Fibroblast of lung (primary cell): ENCODE measurements around the gene CCL18. TPM values are rescaled to one million over a fixed set of nuclear protein-coding genes. Genes with fewer than 3 reads are reported as not detected.
"Not testable (repeated sequence)": the region's sequence is repeated elsewhere in the genome, so short reads cannot be mapped to it uniquely, and the experiment has no call there.

Experiments used
- DNase-seq, 2 donors: peaks; one replicate each; pipeline versions ENCODE4 v3.0.0 to v3.0.0-alpha.2; 2010; ENCODE audit warnings: low read depth in 2 of 2
- H2AFZ ChIP-seq: 2 replicates; pipeline ENCODE4 v1.5.1; 2012; ENCODE audit warnings: low read length, control low read depth, inconsistent platforms
- H3K27ac ChIP-seq: 2 replicates; pipeline ENCODE4 v1.5.1; 2011; ENCODE audit warnings: low read length, control low read depth; ENCODE audit not compliant: insufficient read depth
- H3K27me3 ChIP-seq: 2 replicates; pipeline ENCODE4 v1.5.1; 2011; ENCODE audit warnings: mild to moderate bottlenecking, low read length; ENCODE audit not compliant: control insufficient read depth, insufficient read depth
- H3K36me3 ChIP-seq: 2 replicates; pipeline ENCODE4 v1.5.1; 2011; ENCODE audit warnings: low read length; ENCODE audit not compliant: control insufficient read depth, insufficient read depth
- H3K4me1 ChIP-seq: 2 replicates; pipeline ENCODE4 v1.5.1; 2011; ENCODE audit warnings: low read length; ENCODE audit not compliant: control insufficient read depth, insufficient read depth; ENCODE audit errors: extremely low read depth
- H3K4me2 ChIP-seq: 2 replicates; pipeline ENCODE4 v1.5.1; 2011; ENCODE audit warnings: low read length, control low read depth; ENCODE audit not compliant: insufficient read depth; ENCODE audit errors: extremely low read depth
- H3K4me3 ChIP-seq, 4 experiments: fragments of 200-600 bp in 1 of 4; sonication (generic) in 1 of 4; replicated peaks in 1 of 4; 2 replicates each; pipeline ENCODE4 v1.5.1; 2011 to 2016; ENCODE audit warnings: low read length in 4 of 4, low read depth in 3 of 4, mild to moderate bottlenecking in 3 of 4, control low read depth in 2 of 4, inconsistent platforms in 1 of 4, mixed read lengths in 1 of 4; ENCODE audit not compliant: insufficient read depth in 1 of 4; ENCODE audit errors: control extremely low read depth in 1 of 4
- H3K79me2 ChIP-seq: 2 replicates; pipeline ENCODE4 v1.5.1; 2012; ENCODE audit warnings: mild to moderate bottlenecking, low read length, inconsistent platforms; ENCODE audit not compliant: control insufficient read depth, insufficient read depth
- H3K9ac ChIP-seq: 2 replicates; pipeline ENCODE4 v1.5.1; 2011; ENCODE audit warnings: mild to moderate bottlenecking, low read length, control low read depth; ENCODE audit not compliant: insufficient read depth
- H3K9me3 ChIP-seq: 2 replicates; pipeline ENCODE4 v1.5.1; 2012; ENCODE audit warnings: low read depth, low read length; ENCODE audit not compliant: control insufficient read depth, insufficient read depth
- H4K20me1 ChIP-seq: 2 replicates; pipeline ENCODE4 v1.5.1; 2011; ENCODE audit warnings: low read length; ENCODE audit not compliant: control insufficient read depth, insufficient read depth; ENCODE audit errors: extremely low read depth
- EZH2 ChIP-seq: IDR thresholded peaks from 2 replicates; pipeline ENCODE4 v1.5.1; 2012; ENCODE audit warnings: low read length, control low read depth, mild to moderate bottlenecking; ENCODE audit errors: missing control alignments
- polyA plus RNA-seq, 2 donors: library from polyadenylated mRNA; depleted of rRNA in 1 of 2; stranded (reverse) in 1 of 2; unstranded in 1 of 2; fragments of >200 nt; gene quantifications; 2 replicates each; pipeline ENCODE4 v1.2.1, GENCODE V29; 2011 to 2012; ENCODE audit warnings: missing spikeins in 1 of 2
- total RNA-seq: library from RNA; depleted of rRNA; stranded (reverse); fragments of >200 nt; gene quantifications from 2 replicates; pipeline ENCODE4 v1.2.1, GENCODE V29; 2014
- TF ChIP-seq, protein P1 (sequence below), 2 donors: IDR thresholded peaks in 1 of 2; conservative IDR thresholded peaks in 1 of 2; 1 replicate in 1 of 2; 2 replicates in 1 of 2; pipeline ENCODE4 v1.5.1; 2011 to 2012; ENCODE audit warnings: low read length in 2 of 2, control low read depth in 1 of 2, inconsistent platforms in 1 of 2, low read depth in 1 of 2, mild to moderate bottlenecking in 1 of 2

Gene CCL18
- total and polyA plus RNA-seq, 2 donors (not counting 1 experiment from before 2014, with no cell fraction given) = not detected

DNA sequence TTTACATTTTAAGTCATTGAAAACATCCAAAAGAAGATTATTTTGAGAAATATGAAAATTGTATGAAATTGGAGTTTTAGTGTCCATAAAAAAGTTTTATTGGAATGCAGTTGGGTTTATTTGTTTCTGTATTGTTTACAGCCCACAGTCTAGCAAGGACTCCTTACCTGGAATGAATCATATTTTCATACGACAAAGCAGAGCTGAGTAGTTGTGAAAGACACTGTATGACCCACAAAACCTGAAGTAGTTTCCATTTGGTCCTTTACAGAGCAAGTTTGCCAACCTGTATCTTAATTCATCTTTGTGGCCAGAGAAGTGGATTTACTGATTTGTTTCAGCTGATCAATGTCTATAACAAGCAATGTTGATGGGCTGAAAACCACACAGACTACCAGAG lies 10.3 kb downstream of the CCL18 start:
- Histone ChIP-seq H3K36me3 (no peaks in the 10 kb centered on the region), H3K79me2 (no peaks in the 10 kb centered on the region), H3K4me3 (no peak overlapping the region), H3K4me2 (no peak overlapping the region), H3K27ac (no peak overlapping the region), H3K9me3 (no peaks in the 10 kb centered on the region), H3K27me3 (no peaks in the 10 kb centered on the region), H2AFZ (no peak overlapping the region), H3K9ac (no peak overlapping the region), H3K4me1 (no peaks in the 10 kb centered on the region), H4K20me1 (no peaks in the 10 kb centered on the region)
- no peak for DNase-seq
- TF ChIP-seq, protein P1, sequence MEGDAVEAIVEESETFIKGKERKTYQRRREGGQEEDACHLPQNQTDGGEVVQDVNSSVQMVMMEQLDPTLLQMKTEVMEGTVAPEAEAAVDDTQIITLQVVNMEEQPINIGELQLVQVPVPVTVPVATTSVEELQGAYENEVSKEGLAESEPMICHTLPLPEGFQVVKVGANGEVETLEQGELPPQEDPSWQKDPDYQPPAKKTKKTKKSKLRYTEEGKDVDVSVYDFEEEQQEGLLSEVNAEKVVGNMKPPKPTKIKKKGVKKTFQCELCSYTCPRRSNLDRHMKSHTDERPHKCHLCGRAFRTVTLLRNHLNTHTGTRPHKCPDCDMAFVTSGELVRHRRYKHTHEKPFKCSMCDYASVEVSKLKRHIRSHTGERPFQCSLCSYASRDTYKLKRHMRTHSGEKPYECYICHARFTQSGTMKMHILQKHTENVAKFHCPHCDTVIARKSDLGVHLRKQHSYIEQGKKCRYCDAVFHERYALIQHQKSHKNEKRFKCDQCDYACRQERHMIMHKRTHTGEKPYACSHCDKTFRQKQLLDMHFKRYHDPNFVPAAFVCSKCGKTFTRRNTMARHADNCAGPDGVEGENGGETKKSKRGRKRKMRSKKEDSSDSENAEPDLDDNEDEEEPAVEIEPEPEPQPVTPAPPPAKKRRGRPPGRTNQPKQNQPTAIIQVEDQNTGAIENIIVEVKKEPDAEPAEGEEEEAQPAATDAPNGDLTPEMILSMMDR (conservative IDR thresholded peaks at IDR 0.05 in 1 of 2, IDR thresholded peaks at IDR 0.05 in 1 of 2; ENCODE audit: low read depth in 1 of 2, low read length in 2 of 2) = no peak
- no peak for TF ChIP-seq EZH2

DNA sequence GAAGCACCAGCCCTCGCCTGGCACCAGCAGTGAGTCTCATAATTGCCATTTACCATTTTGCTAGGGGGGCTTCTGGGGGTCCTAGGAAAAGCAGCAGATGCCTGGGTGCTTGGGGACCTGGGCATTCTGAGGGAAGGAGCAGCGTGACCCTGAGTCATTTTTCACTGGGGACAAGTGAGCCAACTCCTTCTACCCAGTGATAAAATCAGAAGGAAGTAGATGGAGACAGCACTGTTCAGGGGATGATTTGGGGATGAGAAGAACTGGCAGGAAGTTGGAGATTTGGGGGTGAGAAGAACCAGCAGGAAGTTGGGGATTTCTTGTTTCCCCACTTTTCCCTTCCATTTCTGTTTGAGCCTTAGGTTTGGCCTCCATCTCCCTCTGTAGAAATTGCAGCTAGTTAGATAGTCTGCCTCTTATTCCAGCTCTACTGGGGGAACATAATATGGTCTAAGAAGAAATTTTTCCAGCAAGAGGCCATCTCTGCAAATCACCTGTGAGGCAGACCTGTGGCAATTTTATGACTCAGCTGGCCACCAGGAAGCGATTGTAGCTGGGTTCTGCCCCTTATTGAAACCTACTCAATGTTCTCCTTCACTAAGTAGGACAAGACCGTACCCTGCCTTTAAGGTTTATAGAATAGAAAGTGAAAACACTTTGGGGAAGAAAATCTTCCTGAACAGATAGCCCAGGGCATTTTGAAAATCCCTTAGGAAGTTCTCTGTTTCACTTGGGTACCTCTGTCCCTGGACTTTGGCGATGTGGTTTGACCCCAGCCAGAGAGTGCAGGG lies 17.8 kb downstream of the CCL18 start:
- H3K4me3 ChIP-seq, H3K4me2 ChIP-seq, H3K9ac ChIP-seq, H3K27me3 ChIP-seq, H2AFZ ChIP-seq, H4K20me1 ChIP-seq, H3K27ac ChIP-seq, H3K9me3 ChIP-seq, H3K36me3 ChIP-seq, DNase-seq, H3K4me1 ChIP-seq, H3K79me2 ChIP-seq: not testable (repeated sequence)

DNA sequence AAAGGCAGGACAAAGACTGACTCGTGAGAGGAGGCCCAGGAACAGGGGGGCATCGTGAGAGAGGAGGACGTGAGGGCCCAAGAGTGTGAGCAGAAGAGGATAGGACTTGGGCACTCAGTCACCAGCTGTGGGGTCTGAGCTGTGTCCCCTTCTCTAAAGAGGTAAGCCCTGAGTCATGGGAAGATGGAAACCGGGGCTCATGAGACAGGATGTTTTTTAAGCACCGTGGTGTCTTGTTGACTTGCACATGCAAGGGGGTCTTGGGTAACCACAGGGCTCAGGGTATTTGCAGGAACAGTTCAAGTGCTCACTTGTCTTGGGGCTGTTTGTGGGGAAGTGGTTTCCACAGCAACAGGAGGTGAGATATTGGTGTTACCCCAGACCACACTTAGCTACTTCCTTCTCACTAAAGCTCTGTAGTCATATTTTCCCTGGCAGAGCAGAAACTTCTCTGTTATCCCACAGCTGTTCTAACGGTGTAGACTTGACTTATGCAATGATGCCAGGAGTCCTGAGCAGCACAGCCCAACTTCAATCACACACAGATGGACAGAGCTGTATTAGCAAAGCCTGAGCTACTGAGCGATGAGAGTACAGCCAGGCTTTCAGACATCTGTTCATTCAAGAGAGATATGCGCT lies 18.5 kb downstream of the CCL18 start:
- not testable (repeated sequence) for H3K4me2 ChIP-seq, DNase-seq, H3K9ac ChIP-seq, H3K27me3 ChIP-seq, H3K79me2 ChIP-seq, H3K4me1 ChIP-seq, H3K27ac ChIP-seq, H2AFZ ChIP-seq, H3K9me3 ChIP-seq, H3K36me3 ChIP-seq, H3K4me3 ChIP-seq, H4K20me1 ChIP-seq

DNA sequence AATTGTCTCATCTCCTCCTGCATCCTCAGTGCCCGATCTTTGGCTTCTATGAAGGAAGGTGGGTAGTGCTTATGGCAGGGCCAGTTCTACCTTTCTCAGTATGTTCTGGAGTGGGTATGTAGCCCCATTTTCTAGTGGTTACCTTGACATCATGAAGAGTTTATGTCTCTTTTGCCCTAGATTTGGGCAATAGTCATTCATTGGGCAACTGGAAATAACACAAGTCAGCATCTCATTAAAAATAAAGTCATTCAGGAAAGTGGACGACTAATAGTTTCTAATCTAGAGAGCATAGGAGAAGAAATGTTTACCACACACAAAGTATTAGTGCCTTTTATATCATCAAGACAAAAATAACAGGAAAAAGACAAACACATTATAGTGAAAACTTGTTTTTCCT lies 19.6 kb downstream of the CCL18 start:
- H3K27me3 ChIP-seq, DNase-seq, H3K4me1 ChIP-seq, H3K4me2 ChIP-seq, H3K9ac ChIP-seq, H4K20me1 ChIP-seq, H3K79me2 ChIP-seq, H3K27ac ChIP-seq, H2AFZ ChIP-seq, H3K36me3 ChIP-seq, H3K9me3 ChIP-seq, H3K4me3 ChIP-seq: not testable (repeated sequence)
